GM12874 (cell line): ENCODE measurements around the gene MMP28.

Experiments used
- TF ChIP-seq, protein P1 (sequence below): IDR thresholded peaks from 2 replicates; pipeline ENCODE4 v1.5.1; 2011; ENCODE audit warnings: low read depth, mild to moderate bottlenecking, control low read depth, low read length, moderate library complexity; ENCODE audit not compliant: insufficient read depth

MMP28 gene

GRCh38 chr17:35740997-35741931, 54.2 kb downstream of the MMP28 start:
- TF ChIP-seq, protein P1, sequence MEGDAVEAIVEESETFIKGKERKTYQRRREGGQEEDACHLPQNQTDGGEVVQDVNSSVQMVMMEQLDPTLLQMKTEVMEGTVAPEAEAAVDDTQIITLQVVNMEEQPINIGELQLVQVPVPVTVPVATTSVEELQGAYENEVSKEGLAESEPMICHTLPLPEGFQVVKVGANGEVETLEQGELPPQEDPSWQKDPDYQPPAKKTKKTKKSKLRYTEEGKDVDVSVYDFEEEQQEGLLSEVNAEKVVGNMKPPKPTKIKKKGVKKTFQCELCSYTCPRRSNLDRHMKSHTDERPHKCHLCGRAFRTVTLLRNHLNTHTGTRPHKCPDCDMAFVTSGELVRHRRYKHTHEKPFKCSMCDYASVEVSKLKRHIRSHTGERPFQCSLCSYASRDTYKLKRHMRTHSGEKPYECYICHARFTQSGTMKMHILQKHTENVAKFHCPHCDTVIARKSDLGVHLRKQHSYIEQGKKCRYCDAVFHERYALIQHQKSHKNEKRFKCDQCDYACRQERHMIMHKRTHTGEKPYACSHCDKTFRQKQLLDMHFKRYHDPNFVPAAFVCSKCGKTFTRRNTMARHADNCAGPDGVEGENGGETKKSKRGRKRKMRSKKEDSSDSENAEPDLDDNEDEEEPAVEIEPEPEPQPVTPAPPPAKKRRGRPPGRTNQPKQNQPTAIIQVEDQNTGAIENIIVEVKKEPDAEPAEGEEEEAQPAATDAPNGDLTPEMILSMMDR, result no peak

DNA sequence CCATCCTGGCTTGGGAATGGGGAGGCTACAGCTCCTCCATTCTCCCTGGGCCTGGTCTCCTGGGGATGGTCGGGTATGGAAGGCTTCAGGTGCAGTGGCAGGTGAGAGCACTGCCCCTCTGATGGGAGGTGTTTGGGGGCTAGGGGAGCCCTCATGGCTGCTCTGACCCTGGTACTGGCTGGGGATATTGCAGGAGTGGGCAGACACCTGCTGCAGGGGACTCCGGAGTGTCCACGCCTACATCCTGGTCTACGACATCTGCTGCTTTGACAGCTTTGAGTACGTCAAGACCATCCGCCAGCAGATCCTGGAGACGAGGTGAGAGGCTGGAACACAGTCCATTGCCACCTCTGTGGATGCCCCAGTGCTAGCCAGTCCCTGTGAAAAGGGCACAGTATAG, 55.2 kb downstream of the MMP28 start:
- TF ChIP-seq, protein P1, result no peak

DNA sequence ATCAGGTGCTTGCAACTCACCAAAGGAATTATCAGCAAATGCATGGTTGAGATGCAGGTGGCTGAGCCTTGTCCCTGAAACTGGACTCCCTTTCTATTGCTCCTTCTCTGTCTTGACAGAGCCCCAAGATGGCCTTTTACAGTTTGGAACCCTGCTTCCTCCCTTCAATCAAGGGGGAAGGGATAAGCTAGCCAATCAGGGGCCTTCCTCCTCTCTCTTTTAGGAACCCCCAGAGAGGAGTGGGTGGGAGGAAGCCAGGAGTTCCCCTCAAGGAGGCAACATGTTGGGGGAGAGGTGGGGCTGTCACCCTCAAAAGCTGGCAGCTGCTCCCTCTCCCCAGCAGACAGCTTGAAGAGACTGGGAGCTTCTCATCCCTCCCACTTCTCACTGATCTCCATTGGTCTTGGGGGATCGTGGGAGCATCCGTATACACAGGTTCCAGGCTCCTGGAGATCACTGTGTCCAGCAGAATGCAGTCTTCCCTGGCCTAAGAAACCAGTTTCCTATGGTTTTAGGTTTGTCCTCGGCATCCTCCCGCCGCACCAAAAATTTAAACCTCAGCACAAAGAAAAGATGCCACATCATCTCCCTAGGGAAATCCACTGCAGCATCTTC, 56.8 kb downstream of the MMP28 start:
- TF ChIP-seq, protein P1, result no peak

GRCh38 chr17:35736236-35736635, 59.2 kb downstream of the MMP28 start:
- TF ChIP-seq, protein P1, result no peak

GRCh38 chr17:35735036-35735805, 60.2 kb downstream of the MMP28 start:
- TF ChIP-seq, protein P1, result no peak

DNA sequence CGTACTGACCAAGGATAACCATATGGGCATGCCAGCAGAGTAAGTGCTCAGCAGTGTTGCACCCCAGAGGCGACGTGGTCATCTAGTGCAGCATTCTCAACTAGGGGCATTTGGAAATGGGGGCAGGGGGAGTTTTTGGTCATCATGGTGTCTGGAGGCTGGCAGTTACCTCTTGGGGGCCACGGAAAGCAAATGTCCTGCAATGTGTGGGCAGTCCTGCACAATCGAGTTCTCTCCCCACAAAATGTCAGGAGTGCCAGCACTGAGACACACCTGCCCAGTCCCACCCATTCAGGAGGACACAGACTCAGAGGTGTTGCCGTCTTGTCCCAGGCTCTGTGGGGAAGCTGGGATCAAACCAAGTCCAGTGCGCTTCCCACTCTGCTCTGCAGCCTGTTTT, 61.0 kb downstream of the MMP28 start:
- TF ChIP-seq, protein P1, result no peak

GRCh38 chr17:35733366-35733765, 62.1 kb downstream of the MMP28 start:
- TF ChIP-seq, protein P1, result no peak
